Astrocyte of the spinal cord (primary cell): ENCODE results near the gene ODC1.
"Not testable (repeated sequence)": the region's sequence is repeated elsewhere in the genome, so short reads cannot be mapped to it uniquely, and the experiment has no call there.

Experiments
- DNase-seq: peaks from one replicate; pipeline ENCODE4 v3.0.0; 2011; ENCODE audit warnings: low read depth, low spot score
- H3K4me3 ChIP-seq: 2 replicates; pipeline ENCODE4 v1.5.1; 2011; ENCODE audit warnings: low read depth, mild to moderate bottlenecking, low read length, moderate library complexity
- in situ Hi-C: cut with HindIII; loops from 2 replicates; pipeline ENCODE4 v1.10.0; 2017; ENCODE audit warnings: low sequenced_read_pairs
- TF ChIP-seq, protein P1 (sequence below): IDR thresholded peaks from 2 replicates; pipeline ENCODE4 v1.5.1; 2012; ENCODE audit warnings: low read depth, mild to moderate bottlenecking, low read length, inconsistent platforms

The ODC1 gene

DNA sequence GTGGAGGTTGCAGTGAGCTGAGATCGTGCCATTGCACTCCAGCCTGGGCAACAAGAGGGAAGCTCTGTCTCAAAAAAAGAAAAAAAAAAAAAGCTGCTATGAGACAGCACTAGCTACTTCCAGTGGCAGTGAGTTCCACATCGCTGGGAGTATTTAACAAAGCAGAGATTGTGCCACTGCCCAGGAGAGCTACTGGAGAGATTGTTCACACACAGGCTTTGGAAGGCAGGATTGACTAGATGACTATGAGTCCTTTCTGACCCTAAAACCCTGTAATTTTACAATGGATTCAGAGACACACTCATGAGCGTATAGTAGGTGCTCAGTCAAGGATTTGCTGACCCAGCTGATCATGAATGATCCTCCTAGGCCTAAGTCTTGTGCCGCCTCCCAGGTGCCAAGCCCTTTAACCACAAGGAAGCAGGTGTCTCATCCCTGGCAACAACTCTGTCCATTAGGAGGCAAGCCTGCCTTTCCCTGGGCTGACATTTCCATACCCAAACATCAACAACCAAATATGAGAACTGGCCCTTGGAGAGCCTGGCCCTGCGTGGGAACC is 45.0 kb upstream of the ODC1 start:
- TF ChIP-seq, protein P1, sequence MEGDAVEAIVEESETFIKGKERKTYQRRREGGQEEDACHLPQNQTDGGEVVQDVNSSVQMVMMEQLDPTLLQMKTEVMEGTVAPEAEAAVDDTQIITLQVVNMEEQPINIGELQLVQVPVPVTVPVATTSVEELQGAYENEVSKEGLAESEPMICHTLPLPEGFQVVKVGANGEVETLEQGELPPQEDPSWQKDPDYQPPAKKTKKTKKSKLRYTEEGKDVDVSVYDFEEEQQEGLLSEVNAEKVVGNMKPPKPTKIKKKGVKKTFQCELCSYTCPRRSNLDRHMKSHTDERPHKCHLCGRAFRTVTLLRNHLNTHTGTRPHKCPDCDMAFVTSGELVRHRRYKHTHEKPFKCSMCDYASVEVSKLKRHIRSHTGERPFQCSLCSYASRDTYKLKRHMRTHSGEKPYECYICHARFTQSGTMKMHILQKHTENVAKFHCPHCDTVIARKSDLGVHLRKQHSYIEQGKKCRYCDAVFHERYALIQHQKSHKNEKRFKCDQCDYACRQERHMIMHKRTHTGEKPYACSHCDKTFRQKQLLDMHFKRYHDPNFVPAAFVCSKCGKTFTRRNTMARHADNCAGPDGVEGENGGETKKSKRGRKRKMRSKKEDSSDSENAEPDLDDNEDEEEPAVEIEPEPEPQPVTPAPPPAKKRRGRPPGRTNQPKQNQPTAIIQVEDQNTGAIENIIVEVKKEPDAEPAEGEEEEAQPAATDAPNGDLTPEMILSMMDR, result no peak
- H3K4me3 ChIP-seq, result no peak overlapping the region
- in situ Hi-C loops, result no loop called here
- no peak for DNase-seq

DNA sequence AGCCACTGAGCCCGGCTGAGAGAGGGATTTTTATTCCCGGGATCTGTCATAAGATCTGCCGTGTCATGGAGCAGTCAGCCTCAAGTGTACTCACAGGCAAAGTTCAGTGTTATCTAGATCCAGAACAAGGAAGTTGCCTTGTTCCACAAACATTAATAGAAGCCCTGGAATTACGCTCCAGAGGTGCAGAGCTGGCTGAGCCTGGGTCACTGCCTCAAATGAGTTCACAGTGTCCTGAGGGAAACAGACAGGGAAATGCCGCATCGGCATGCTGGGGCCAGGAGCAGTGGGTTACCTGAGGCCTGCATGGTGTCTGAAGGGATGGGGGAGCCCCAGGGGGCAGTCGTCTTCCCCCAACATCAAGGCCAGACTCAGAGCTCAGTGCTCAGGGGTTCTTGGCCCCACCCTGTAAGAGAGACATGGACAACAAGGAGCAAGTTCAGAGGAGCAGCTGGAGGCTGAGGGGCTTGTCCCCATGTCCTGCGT is 42.7 kb upstream of the ODC1 start:
- TF ChIP-seq, protein P1, result no peak
- no peak overlapping the region for H3K4me3 ChIP-seq
- in situ Hi-C loops, result no loop called here
- no peak for DNase-seq

DNA sequence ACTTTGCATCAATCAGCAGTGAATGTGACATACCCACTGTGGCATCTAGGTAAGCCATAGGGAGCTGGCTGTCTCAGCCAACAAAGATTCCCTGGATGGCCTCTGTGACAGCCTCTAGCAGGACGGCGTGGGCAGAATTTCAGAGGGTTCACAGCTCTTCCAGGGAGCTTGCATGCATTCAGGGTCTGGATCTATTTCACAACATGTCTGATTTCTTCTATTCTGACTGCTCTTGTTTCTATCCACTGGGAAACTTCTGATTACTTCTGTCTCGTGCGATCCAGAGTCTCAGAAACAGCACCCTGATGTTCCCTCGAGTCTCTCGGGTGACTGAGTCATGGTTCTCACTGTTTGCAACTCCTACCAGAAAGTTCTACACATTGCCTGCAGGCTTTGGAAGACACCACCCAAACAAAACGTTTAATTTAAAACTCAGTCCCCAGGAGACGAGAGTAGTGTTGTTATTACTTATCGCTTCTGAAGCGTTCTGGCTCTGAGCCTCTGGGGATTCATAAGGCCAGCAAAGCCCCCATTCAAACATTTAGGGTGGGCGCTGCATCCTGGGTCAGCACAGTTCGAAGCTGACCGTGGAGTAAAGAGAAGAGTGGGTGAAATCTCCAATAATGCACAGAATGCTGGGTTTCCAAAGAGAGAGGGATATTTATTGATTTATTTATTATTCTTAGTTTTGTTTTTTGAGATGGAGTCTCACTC is 41.9 kb upstream of the ODC1 start:
- in situ Hi-C loops, result no loop called here
- no peak overlapping the region for H3K4me3 ChIP-seq
- TF ChIP-seq, protein P1, result no peak
- DNase-seq, result no peak

DNA sequence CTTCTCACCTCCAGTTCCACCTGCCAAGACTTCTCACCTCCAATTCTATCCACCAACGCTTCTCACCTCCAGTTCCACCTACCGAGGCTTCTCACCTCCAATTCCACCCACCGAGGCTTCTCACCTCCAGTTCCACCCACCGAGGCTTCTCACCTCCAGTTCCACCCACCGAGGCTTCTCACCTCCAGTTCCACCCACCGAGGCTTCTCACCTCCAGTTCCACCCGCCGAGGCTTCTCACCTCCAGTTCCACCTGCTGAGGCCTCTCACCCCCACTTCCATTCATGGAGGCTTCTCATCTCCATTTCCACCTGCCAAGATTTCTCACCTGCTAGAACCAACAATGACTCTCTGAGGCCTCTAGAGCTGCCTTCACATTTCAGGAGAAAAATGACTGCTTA is 40.0 kb upstream of the ODC1 start:
- H3K4me3 ChIP-seq, in situ Hi-C loops, DNase-seq: not testable (repeated sequence)

- in situ Hi-C loops, H3K4me3 ChIP-seq, DNase-seq: not testable (repeated sequence)
These were observed 39.6 kb upstream of the ODC1 start for GRCh38 chr2:10487741-10488104.

DNA sequence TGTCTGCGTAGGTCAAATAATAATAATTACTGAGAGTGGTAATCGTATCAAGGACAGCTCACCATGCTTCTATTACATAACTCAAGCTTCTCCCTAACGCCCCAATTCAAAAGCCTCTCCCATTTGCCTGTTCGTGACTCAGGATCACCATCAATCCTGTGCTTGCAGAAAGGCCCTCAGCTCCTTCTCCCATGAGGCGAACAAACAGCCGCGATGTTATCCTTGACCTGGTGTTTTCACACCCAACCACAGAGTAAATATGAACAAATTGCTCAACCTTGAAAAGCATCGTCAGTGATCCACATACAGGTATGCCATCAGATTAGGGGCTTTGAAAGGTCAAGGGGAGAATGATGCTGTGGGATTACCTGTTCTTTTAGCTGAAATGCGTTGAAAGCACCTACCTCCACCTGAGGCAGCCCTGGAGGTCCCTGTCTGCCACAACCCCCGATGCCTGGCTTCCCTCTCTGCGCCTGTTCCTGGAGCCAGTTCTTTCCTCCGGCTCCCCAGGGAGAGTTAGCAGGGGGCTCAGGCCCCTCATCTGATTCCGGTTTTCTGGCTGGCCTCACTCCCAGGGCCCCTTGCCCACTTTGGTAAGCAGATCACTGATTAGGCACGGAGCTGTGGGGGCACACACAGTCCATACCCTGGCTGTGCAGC is 39.1 kb upstream of the ODC1 start:
- in situ Hi-C loops, result no loop called here

GRCh38 chr2:10486601-10487079 is 38.5 kb upstream of the ODC1 start:
- H3K4me3 ChIP-seq, result no peak overlapping the region
- TF ChIP-seq, protein P1, result no peak
- in situ Hi-C loops, result no loop called here
- DNase-seq, result no peak

More for the DNA sequence above, 39.1 kb upstream of the ODC1 start:
- H3K4me3 ChIP-seq, result no peak overlapping the region
- no peak for DNase-seq
- TF ChIP-seq, protein P1, result no peak
